Suprapubic skin (tissue), 4 donors: Measurements from ENCODE around the gene HBS1L.

ENCODE experiments used
- EP300 ChIP-seq: sonication (generic); formaldehyde crosslinking; IDR thresholded peaks from one replicate; pipeline ENCODE4 v1.6.1; 2017; ENCODE audit warnings: antibody characterized with exemption
- POLR2AphosphoS5 ChIP-seq, 3 donors: sonication (generic); formaldehyde crosslinking; IDR thresholded peaks; one replicate each; pipeline ENCODE4 v1.6.1; 2017; ENCODE audit warnings: antibody characterized with exemption in 3 of 3
- TF ChIP-seq, protein P1 (sequence below), 2 donors: fragments of 200-600 bp in 1 of 2; fragments of 450-650 bp in 1 of 2; sonication (generic) in 1 of 2; IDR thresholded peaks; one replicate each; pipeline ENCODE4 v1.5.1; 2016 to 2019; ENCODE audit warnings: antibody characterized with exemption in 2 of 2, mild to moderate bottlenecking in 1 of 2, moderate library complexity in 1 of 2

DNA sequence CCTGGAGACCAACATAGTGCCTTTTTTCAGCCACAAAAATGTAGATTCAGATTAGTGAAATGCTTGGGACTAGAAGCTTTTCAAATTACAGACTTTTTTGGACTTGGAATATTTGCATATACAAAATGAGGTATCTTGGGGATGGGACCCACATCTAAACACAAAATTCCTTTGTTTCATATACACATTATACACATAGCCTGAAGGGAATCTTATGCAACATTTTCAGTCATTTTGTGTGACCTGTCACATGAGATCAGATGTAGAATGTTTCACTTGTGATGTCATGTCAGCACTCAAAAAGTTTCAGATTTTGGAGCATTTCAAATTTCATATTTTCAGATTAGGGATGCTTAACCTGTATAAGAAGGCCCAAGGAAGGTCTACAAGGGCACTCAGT is 60.2 kb downstream of the HBS1L start:
- TF ChIP-seq, protein P1, sequence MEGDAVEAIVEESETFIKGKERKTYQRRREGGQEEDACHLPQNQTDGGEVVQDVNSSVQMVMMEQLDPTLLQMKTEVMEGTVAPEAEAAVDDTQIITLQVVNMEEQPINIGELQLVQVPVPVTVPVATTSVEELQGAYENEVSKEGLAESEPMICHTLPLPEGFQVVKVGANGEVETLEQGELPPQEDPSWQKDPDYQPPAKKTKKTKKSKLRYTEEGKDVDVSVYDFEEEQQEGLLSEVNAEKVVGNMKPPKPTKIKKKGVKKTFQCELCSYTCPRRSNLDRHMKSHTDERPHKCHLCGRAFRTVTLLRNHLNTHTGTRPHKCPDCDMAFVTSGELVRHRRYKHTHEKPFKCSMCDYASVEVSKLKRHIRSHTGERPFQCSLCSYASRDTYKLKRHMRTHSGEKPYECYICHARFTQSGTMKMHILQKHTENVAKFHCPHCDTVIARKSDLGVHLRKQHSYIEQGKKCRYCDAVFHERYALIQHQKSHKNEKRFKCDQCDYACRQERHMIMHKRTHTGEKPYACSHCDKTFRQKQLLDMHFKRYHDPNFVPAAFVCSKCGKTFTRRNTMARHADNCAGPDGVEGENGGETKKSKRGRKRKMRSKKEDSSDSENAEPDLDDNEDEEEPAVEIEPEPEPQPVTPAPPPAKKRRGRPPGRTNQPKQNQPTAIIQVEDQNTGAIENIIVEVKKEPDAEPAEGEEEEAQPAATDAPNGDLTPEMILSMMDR (IDR thresholded peaks at IDR 0.05), result no peak
- TF ChIP-seq EP300 (no peak), POLR2AphosphoS5 (IDR thresholded peaks at IDR 0.05) (no peak)
